GM18951 (cell line): ENCODE measurements around the gene TMEM141.
"Not testable (repeated sequence)": the region's sequence is repeated elsewhere in the genome, so short reads cannot be mapped to it uniquely, and the experiment has no call there.

ENCODE experiments used
- POLR2A ChIP-seq: IDR thresholded peaks from 4 replicates; pipeline ENCODE4 v1.6.1; 2011; ENCODE audit warnings: mild to moderate bottlenecking; ENCODE audit not compliant: insufficient read length, insufficient read depth; ENCODE audit errors: extremely low read depth
- in situ Hi-C: fragments of 300-500 bp; cut with MboI; formaldehyde crosslinking; loops from one replicate; pipeline ENCODE4 v1.12.0; 2022; ENCODE audit warnings: low sequenced_read_pairs, mixed read lengths, inconsistent platforms; ENCODE audit not compliant: unreplicated experiment

TMEM141 gene

GRCh38 chr9:136796238-136796774 is 5.2 kb downstream of the TMEM141 start, which contains the start of gene CCDC183:
CCDC183 (plus strand) TSS chr9:136796338; CDS start chr9:136796398, 60 bp downstream.
- in situ Hi-C loops: loop anchor here (25.0 kb wide), 1 partner anchor 241 kb away; the partner anchor contains the start of genes ABCA2, FUT7 and NPDC1
- TF ChIP-seq POLR2A: no peak

GRCh38 chr9:136796775-136797347 is 5.7 kb downstream of the TMEM141 start:
- in situ Hi-C loops: loop anchor here (25.0 kb wide), 1 partner anchor 240 kb away; the partner anchor contains the start of genes ABCA2, FUT7 and NPDC1

- in situ Hi-C loops: loop anchor here (25.0 kb wide), 1 partner anchor 239 kb away; the partner anchor contains the start of genes ABCA2, FUT7 and NPDC1
- TF ChIP-seq POLR2A: no peak
These were observed 7.5 kb downstream of the TMEM141 start for GRCh38 chr9:136798708-136799078.

- TF ChIP-seq POLR2A: no peak
- in situ Hi-C loops: loop anchor here (25.0 kb wide), 1 partner anchor 238 kb away; the partner anchor contains the start of genes ABCA2, FUT7 and NPDC1
These were observed 8.1 kb downstream of the TMEM141 start for GRCh38 chr9:136799079-136799853.

- no peak for TF ChIP-seq POLR2A
- in situ Hi-C loops: loop anchor here (25.0 kb wide), 1 partner anchor 237 kb away; the partner anchor contains the start of genes ABCA2, FUT7 and NPDC1
These were observed 8.9 kb downstream of the TMEM141 start for GRCh38 chr9:136799854-136800657.

GRCh38 chr9:136802321-136802720 is 11.2 kb downstream of the TMEM141 start:
- TF ChIP-seq POLR2A: no peak
- in situ Hi-C loops: no loop called here

GRCh38 chr9:136803009-136803550 is 11.9 kb downstream of the TMEM141 start:
- in situ Hi-C loops: not testable (repeated sequence)

- in situ Hi-C loops: no loop called here
- TF ChIP-seq POLR2A: no peak
These were observed 12.7 kb downstream of the TMEM141 start for GRCh38 chr9:136803551-136804508.

GRCh38 chr9:136804509-136805206 is 13.5 kb downstream of the TMEM141 start:
- in situ Hi-C loops: no loop called here
- TF ChIP-seq POLR2A: no peak

GRCh38 chr9:136805207-136805740 is 14.1 kb downstream of the TMEM141 start:
- in situ Hi-C loops: no loop called here
- TF ChIP-seq POLR2A: no peak

- in situ Hi-C loops: no loop called here
- no peak for TF ChIP-seq POLR2A
These were observed 14.9 kb downstream of the TMEM141 start for GRCh38 chr9:136806067-136806466.

GRCh38 chr9:136806631-136807201 is 15.6 kb downstream of the TMEM141 start:
- no peak for TF ChIP-seq POLR2A
- in situ Hi-C loops: no loop called here
